Stimulated activated CD4-positive, alpha-beta T cell treated with anti-CD3 and anti-CD28 coated beads, Interleukin-4, amount 100 ng/mL, for 1 hour (primary cell): ENCODE data around the gene RERG.

ENCODE experiments used
- DNase-seq: peaks from one replicate; pipeline ENCODE4 v3.0.0-alpha.2; 2020

The RERG gene

DNA sequence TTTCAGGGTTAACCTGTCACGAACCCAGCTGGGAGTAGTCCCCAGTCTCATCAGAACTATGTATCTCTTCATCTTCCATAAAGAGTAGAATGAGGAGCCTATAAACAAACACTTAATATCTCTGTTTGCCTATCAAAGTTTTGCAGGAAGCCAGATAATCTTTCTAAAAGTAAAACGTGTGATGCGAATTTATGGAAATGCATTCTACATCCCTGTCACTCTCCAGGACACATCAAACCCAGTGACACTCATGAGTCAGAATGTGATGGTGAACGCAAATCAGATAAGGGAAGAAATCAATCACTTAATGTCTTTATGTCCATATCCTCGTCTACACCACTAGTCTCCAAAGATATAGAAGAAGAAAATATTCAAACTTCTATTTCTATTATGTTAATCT, 37.4 kb downstream of the RERG start:
- DNase-seq: no peak

DNA sequence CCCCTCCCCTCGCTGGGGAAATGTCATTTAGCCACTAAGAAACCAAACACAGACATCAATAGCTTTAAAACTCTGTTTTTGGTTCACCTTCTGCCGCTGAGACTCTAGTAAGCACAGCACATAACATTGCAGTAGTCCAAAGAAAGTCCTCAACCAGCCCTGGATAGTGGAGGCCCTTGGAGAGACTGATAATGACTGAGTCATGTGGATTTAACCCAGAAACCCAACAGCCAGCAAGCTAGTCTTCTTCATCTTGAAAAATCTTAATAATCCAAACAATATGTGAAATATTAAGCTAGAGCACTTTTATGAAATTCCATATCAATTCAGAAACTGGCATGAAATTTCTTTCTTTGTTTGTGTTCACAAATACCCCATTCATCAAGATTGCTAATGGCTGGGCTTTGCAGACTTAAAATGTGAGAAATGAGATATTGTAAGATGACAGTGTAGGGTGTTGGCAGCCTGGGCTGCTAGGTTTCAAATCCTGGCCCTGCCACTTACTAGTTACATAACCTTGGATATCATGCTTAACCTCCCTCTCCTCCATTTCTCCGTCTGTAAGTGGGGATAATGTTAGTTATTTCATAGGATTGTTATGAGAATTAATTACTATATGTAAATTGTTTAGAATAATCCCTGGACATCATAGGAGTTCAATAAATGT, 40.1 kb downstream of the RERG start:
- DNase-seq: no peak

DNA sequence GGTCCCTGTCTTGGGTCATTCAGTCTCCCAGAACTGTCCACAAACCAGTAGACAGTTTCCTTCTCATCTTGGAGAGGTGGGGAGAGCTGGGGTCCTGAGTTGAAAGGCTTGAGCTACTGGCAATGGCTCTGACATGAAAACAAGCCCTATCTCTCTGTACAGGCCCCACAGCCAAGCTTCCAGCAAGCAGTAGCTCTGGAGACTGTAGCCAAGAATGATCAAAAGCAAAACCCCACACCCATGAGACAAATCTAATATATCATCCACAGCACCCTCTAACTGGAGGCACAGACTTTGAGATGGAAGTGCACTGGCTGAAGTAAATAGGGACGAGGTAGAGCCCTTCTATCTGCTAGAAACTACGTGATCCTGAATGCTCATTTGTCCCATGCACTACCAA, 40.9 kb downstream of the RERG start:
- no peak for DNase-seq

DNA sequence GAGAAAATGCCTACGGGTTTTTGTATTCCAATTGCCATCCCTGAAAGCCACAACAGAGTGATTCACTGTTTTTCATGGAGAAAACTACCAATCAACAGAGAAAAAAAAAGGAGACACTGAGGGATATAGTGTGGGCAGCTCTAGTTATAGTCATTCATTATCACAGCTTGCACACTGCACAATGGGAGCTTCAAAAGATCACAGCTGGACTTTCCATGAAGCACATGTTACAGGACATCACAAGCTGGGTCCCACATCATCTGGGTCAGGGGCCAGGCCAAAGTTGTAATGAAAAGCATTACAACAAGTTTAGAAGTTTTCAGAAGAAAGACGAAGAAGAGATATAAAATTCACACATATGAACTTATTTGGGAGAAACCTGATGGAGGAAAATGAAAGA, 41.5 kb downstream of the RERG start:
- DNase-seq: no peak

DNA sequence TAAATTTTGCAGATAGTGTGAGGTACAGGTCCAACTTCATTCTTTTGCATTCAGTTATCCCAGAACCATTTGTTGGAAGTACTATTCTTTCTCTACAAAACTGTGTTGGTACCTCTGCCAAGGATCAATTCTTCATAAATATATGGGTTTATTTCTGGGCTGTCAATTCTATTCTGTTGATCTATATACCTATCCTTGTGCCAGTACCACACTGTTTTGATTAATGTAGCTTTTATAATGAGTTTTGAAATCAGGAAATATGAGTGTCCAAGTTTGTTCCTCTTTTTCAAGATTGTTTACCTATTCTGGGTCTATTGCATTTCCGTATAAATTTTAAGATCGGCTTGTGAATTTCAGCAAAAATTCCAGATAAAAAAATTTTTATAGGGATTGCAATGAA, 48.1 kb downstream of the RERG start:
- DNase-seq: no peak

DNA sequence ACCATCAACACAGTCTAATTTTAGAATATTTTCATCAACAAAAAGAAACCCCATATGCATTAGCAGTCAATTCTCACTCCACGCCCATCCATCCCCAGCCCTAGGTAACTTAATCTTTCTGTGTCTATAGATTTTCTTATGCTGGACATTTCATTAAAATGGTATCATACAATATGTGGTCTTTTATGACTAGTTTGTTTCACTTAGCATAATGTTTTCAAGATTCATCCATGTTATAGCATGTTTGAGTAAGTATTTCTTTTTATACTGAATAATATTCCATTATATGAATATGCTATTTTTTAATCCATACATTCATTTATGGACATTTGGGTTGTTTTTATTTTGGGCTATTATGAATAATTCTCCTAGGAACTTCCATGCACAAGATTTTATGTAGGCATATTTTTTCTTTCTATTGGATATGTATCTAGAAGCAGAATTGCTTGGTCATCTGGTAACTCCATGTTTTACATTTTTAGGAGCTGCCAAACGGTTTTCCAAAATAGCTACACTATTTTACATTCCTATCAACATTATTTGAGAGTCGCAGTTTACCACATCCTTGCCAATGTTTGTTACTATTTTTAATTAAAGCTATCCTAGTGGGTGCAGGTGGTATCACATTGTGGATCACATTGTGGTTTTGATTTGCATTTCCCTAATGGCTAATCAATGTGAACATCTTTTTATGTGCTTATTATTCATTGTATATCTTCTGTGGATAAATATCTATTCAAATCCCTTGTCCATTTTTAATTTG, 49.0 kb downstream of the RERG start:
- DNase-seq: no peak

DNA sequence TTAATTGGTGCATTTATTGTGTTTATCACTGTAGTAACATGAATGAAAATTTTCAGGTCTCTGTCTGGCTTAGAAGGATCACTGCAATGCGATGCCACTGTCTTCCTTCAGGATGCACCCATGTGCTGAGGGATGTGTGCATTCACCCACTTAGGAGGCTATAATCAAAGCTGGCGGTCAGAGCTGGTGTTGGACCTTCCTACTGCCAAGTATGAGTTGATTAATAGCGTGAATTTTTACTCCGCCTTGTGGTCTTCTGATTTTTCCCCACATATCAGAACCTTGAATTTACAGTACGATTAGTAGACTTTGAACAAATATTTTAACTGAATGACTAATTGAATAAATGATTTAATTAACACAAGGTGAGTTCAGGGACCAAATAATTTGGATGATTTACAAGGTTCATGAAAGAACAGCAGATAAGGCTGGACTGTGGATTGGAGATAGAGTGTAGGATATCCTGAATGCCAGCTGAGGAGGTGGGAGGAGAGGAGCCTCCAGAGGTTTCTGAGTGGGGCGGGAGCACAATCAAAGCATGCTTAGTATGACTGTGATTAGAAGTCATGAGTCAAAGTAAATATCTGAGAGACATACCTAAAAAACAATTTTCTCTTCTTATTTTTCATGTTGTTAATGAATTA, 50.1 kb downstream of the RERG start:
- DNase-seq: no peak

DNA sequence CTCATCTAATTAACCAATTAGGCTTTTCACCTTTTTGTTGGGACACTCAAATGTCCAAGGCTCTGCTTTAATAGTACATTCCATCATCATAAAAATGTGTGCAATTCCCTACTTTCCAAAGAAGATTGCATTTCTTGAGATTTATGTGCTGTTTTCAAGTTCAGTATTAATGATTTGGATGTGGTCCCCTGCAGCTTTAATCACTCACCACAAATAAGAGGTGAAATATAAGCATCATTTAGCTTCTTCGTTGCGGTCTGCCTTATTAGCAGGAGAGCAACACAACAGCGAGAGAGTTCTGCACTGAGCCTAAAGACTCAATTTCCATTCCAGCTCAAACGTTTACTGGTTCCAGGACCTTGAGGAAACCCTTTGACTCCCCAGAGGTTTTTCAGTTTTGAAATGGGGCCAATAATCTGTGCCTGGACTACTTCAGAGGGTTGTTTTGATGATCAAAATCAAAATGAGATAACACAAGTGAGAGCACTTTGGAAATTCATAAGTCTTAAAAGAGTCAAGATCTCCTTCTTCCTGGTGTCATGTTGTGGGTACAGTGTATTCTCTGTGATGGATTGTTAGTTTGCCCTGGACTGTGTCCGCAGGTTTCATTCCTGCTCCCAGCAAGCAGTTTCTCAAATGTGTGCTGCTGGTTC, 53.1 kb downstream of the RERG start:
- no peak for DNase-seq

DNA sequence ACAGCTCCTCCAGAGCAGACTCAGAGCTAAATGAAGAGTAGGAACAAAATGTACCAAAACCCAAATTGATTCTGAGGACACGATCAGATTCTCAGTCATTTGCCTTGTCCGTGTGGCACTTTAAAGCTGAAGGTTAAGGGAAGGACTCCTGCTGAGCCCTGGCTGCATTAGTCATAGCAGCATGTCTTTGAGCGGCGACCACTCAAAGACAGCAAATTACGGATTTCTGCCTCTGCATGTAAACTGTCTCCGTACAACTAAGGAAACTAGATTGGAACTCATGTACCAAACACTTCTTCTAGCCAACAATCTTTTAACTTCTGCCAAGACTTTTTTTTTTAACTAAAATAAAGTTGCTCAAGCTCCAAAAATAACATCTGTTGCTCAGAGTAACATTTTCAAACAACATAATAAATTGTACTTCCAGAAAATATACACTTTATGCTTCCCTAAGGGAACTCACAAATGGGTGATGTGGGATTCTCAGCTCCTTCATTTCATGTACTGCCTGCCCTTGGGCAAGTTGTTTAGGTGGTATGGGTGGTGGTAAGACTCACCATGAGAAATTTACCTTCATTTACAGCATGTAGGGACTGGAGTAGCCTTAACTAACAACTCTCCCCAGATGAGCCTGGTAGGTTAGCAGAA, 56.1 kb downstream of the RERG start:
- no peak for DNase-seq

DNA sequence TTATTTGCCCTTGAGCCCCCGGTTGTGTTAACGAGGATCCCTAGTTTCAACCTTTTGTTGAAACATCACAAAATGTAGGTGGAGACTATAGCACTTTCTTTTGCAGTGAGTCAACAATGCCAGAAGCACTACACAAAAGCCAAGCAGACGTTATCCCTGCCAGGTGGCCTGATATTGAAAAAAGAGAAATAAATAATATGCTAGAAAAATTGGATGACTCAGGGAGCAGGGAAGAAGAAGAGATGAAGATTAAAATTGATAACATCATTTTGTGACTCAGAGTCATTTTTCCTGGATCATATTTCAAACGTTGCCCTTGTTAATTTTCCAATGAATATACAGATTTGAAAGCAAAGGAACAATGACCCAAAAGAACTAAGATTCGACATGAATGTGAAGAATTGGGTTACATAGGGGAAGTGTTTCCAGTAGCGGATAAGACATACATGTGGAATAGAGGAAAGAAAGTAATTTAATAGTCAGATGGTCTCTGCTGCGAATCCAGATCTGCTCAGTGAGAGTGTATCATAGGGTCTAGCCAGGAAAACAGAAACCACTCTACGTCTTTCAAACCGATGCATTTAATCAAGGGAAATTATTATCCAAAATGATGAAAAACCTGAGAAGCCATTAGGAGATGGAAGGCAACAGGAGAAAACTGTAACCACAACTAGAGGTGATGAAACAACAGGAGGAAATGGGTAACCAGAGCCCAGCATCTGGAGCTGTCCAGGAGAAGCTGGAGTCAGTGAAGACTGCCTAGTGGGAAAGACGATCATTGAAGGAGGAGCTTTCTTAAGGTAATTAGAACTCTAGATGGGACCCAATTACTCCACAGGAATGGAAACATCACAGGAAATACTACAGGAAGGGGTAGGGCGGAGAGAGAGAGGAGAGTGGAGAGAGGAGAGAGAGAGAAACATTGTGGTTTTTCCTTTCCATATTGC, 57.9 kb downstream of the RERG start:
- DNase-seq: no peak

DNA sequence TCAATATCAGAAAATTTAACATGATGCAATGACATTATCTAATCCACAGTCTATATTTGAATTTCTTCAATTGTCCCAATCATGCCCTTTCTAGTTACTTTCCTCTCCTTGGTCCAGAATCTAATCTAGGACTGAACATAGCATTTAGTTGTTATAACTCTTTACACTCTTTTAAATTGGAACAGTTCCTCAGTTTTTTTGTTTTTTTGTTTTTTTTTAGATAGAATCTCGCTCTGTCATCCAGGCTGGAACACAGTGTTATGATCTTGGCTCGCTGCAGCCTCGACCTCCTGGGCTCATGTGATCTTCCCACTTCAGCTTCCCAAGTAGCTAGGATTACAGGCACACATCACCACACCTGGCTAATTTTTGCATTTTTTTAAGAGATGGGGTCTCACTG, 63.1 kb downstream of the RERG start:
- no peak for DNase-seq

DNA sequence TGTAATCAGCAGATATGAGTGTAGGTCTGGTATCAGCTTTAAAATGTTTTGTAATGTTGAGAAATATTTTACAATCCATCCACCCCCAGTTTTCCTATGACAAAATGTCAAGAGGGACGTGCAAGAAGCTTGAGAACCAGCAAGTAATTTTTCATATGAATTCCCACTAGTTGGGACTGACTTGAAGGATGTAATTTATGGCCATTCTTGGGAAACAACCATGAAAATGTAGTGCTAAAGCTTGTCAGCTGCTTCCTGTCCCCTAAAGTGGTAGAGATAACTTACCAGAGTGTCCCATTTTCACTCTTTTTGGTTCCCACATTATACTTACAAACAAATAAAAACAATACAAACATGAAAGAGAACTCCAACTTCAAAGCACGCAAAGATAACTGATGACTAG, 63.9 kb downstream of the RERG start:
- no peak for DNase-seq

DNA sequence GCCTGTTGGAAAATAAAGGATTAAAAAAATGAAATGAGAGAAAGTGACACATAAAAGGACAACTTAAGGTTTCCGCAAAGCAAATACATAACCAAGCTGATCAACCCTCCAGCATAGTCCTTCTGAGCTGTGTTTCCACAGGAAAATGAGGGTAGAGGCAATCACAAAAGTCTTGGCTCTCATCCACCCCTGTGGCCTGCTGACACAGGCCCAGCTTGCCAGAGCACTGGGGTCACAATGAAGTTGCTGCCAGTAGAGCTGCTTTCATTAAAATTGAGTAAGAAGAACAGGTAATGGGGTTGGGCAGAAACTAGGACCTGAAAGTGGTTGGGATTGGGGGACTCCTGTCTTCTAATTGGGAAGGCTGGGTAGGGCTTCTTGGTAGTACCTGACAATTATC, 65.9 kb downstream of the RERG start:
- no peak for DNase-seq

DNA sequence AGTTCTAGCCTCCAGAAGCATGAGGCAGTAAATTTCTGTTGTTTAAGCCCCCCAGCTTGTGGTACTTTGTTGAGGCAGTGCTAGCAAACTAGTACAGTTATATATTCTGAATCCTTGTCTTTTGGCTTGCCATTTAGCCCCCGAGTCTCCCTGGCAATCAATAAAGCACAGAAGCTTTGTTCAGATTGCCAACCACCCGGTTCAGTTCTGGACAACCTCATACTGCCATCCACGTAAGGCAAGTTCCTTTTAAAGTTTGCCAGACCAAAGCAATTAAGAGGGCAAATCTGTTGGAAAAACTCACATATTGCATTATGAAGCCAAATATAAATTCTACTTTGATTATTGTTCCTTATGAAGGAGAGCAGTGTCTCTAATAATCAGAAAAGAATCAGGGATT, 67.1 kb downstream of the RERG start:
- DNase-seq: no peak

DNA sequence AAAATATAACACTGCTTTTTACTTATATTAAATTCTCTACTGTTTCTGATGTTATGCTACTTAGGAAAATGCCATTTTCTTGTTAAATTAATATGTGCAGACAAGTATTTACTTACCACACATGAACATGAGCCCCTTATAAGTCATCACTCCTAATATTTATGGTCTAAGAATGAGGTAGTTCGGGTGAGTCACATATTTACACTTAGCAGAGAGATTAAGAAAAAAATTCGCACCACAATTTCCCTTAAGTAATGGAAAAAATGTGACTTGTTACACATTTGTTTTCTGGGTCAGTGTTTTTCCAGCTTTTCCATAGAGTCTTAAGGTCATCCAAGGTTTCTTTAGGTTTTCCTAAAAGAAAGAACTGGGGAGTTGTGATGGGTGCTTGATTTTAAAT, 68.3 kb downstream of the RERG start:
- no peak for DNase-seq

DNA sequence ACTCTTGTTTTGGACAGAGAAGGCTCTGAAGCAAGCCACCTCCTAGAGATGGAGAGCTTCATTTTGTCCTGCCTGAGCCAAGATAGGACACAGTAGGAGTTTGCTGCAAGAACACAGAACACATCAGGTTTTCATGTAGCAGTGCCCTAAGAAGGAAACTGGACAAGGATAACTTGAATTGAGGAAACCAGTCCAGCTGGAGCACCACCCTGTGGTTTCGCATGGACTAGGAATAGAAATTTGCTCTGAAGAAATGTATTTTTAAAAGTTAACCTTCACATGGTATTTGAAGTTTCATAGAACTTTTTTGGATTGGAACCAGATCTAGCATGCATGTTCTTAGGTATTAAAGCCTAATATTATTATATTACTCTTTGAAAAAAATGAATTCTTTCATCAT, 68.8 kb downstream of the RERG start:
- DNase-seq: no peak

DNA sequence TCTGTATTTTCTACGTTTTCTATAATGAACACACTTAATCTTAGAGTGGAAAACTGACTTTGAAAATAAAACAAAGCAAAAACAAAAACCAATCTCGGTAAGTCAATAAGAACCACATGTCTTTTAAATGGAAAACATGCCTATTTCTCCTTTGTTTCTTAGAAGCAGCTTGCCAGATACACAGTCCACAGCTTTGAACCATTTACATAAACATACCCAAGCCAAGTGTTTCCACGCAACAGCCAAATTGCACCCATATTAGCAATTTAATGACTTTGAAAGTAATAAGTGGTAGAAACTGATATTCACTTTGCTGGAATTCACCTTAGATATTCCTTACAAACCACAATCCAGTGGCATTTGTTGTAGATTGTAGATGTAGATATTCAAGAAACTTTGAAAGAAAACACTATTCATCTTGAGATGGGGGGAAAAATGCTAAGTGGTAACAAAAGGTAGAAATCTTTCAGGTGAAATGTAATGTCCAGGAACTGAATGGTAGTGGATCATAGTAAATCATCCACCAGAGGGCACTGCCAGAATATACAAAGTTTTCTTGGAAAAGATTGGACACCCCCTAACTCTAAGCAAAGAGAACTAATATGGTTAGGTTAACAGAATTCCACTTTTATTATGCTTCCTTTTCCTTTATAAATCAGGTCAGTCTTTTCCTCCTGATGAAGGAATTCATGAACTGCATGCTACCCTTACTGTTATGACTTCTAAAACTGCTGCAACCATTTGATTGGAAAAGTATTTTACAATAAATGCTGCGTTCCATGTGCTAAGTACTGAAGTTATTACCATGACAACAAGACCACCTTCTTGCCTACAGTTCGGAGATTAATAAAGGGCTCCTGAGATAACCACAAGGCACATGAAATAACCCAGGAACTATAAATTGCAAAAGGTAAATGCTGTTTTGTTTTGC, 69.8 kb downstream of the RERG start:
- DNase-seq: no peak

DNA sequence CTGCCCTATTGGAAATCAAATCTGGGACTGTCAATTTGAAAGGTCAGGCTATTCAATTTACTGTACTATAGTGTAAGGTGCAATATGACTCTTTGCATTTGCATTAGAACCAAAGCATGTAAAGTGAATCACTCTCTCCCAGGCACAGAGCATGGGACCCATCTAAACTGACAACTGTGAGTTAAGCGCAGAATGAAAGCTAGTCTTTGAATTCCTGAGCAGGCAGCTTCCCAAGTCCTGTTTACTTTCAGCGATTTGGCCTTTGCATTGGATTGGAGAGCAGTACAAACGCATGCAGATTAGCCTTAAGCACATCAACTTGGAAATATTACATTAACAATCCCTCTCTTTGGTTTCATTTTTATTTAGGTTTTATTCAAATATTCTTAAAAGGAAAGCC, 74.6 kb downstream of the RERG start:
- DNase-seq: no peak

DNA sequence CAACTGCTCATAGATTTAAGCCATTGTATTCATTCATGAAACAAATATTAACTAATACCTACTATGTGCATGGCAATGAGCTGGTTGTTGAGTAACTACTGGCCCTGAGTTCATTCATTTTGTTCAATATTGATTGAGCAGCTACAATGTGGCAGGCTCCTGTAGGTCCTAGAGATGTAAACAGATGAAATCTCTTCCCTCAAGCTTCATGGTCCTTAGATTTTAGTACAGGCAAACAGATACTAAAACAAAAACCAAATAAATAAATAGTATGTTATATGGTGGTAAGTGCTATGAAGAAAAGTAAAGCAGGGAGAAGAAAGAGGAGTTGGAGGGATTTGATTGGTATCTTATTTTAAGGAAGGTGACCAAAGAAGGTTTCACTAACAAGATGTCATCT, 77.8 kb downstream of the RERG start:
- no peak for DNase-seq

DNA sequence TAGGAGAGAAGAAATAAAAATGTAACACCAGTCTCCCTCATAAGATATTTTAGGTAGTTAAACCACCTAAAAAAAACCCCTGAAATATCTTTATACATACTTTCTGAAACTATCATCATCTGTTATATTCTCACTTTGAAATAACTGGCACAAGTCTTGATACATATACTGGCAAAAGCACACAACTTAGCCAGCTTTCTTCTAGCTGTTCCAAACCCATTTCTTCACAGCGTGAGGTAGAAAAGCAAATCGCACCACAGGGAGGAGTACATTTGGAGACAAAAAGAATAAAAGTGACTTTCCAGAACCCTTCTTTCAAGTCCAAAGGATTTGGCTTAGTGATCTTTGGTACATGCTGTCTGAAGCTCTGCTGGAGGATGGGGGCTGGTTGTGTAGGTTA, 78.5 kb downstream of the RERG start:
- DNase-seq: no peak

DNA sequence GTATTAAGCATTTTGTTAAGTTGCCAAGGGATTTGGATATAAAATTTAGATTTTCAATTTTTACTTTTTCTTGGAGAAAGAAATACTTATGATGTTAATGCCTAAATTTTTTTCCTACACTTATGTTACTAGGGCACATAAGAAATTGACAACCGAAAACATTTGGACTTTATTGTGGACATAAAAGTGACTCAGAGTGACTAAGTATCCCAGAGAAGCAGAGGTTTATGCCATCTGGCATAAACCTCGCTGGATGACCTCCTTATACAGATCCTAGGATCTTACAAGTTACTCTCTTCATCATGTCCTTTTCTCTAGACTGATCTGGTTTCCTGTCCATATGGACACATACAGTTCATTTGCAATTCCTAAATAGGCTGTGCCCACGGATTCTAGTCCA, 89.8 kb downstream of the RERG start:
- DNase-seq: no peak
